ENCODE data around the gene TFF2.

- TF ChIP-seq CTCF (tag by site-specific recombination; IDR thresholded peaks at IDR 0.05), result no peak
- no peak for TF ChIP-seq ZNF610 (tag by site-specific recombination; IDR thresholded peaks at IDR 0.05; ENCODE audit: borderline replicate concordance)
- TF ChIP-seq BCL6B (tag by site-specific recombination; IDR thresholded peaks at IDR 0.05), result no peak
- no peak for TF ChIP-seq ZNF140 (tag by site-specific recombination; IDR thresholded peaks at IDR 0.05)
- TF ChIP-seq ZNF621 (tag by site-specific recombination; IDR thresholded peaks at IDR 0.05), result no peak
- no peak for TF ChIP-seq ZNF157 (tag by site-specific recombination; IDR thresholded peaks at IDR 0.05)
- TF ChIP-seq ZIC2 (tag by site-specific recombination; IDR thresholded peaks at IDR 0.05), result no peak
- no peak for TF ChIP-seq ZNF423 (tag by site-specific recombination; IDR thresholded peaks at IDR 0.05)
- TF ChIP-seq ZNF501 (tag by site-specific recombination; IDR thresholded peaks at IDR 0.05), result no peak
- TF ChIP-seq SALL2 (tag by site-specific recombination; IDR thresholded peaks at IDR 0.05; ENCODE audit: borderline replicate concordance), result no peak
Observed at GRCh38 chr21:42317341-42317741, 33.5 kb downstream of the TFF2 start.

Data from HEK293 (cell line).